CD8-positive, alpha-beta memory T cell (primary cell): ENCODE data around the gene CDH3. TPM values are rescaled to one million over a fixed set of nuclear protein-coding genes. Genes with fewer than 3 reads are reported as not detected.
"Not testable (repeated sequence)": the region's sequence is repeated elsewhere in the genome, so short reads cannot be mapped to it uniquely, and the experiment has no call there.

Source experiments
- CTCF ChIA-PET: fragments of 350-600 bp; sonication (Branson Sonifier 250); formaldehyde crosslinking; loops from one replicate; lab custom pipeline; 2021; ENCODE audit warnings: antibody characterized with exemption; lab: Charles Lee
- POLR2A ChIA-PET: fragments of 350-600 bp; sonication (Branson Sonifier 250); formaldehyde crosslinking; loops from one replicate; lab custom pipeline; 2021; ENCODE audit warnings: antibody characterized with exemption; lab: Charles Lee
- DNase-seq, 5 donors: peaks; one replicate each; pipeline versions ENCODE4 v3.0.0 to v3.0.0-alpha.2; 2020 to 2022; ENCODE audit warnings: mixed read lengths in 1 of 5
- H3K27ac ChIP-seq: one replicate; pipeline ENCODE4 v1.7.0; 2013; ENCODE audit warnings: low read depth, mild to moderate bottlenecking, low read length, moderate library complexity
- H3K27me3 ChIP-seq: 2 replicates; pipeline ENCODE4 v1.7.0; 2013; ENCODE audit warnings: low read length, mild to moderate bottlenecking; ENCODE audit not compliant: insufficient read depth, poor library complexity, severe bottlenecking
- H3K36me3 ChIP-seq: 2 replicates; pipeline ENCODE4 v1.7.0; 2013; ENCODE audit warnings: mild to moderate bottlenecking, low read length, moderate library complexity; ENCODE audit not compliant: insufficient read depth
- H3K4me1 ChIP-seq: 2 replicates; pipeline ENCODE4 v1.7.0; 2013; ENCODE audit warnings: mild to moderate bottlenecking, low read length, moderate library complexity; ENCODE audit not compliant: insufficient read depth
- H3K4me3 ChIP-seq: 2 replicates; pipeline ENCODE4 v1.7.0; 2013; ENCODE audit warnings: mild to moderate bottlenecking, low read length
- H3K9me3 ChIP-seq: 2 replicates; pipeline ENCODE4 v1.7.0; 2013; ENCODE audit warnings: mild to moderate bottlenecking, low read length
- H3K27ac Mint-ChIP-seq, 8 donors: one replicate each; pipeline ENCODE4 v1.8.0; 2020 to 2021; ENCODE audit warnings: mixed read lengths in 8 of 8, mild to moderate bottlenecking in 6 of 8, inconsistent platforms in 3 of 8, moderate library complexity in 3 of 8
- H3K27me3 Mint-ChIP-seq, 2 donors: one replicate each; pipeline ENCODE4 v1.8.0; 2020 to 2021; ENCODE audit warnings: mixed read lengths in 2 of 2, mild to moderate bottlenecking in 1 of 2, moderate library complexity in 1 of 2
- H3K36me3 Mint-ChIP-seq, 3 donors: one replicate each; pipeline ENCODE4 v1.8.0; 2020 to 2021; ENCODE audit warnings: mixed read lengths in 3 of 3, inconsistent platforms in 1 of 3, mild to moderate bottlenecking in 1 of 3
- H3K4me1 Mint-ChIP-seq, 3 donors: one replicate each; pipeline ENCODE4 v1.8.0; 2020 to 2021; ENCODE audit warnings: mixed read lengths in 3 of 3, inconsistent platforms in 1 of 3, mild to moderate bottlenecking in 1 of 3
- H3K4me3 Mint-ChIP-seq, 7 donors: one replicate each; pipeline ENCODE4 v1.8.0; 2020 to 2021; ENCODE audit warnings: mixed read lengths in 7 of 7, mild to moderate bottlenecking in 6 of 7, moderate library complexity in 4 of 7, inconsistent platforms in 2 of 7
- H3K9me3 Mint-ChIP-seq, 5 donors: one replicate each; pipeline ENCODE4 v1.8.0; 2020 to 2022; ENCODE audit warnings: mixed read lengths in 5 of 5, mild to moderate bottlenecking in 3 of 5, moderate library complexity in 2 of 5, inconsistent platforms in 1 of 5
- polyA plus RNA-seq: library from polyadenylated mRNA; unstranded; fragments of 300-500 nt; fragmentation: Illumina TruSeq; gene quantifications from one replicate; pipeline ENCODE4 v1.2.3, GENCODE V29; 2021
- total RNA-seq, 2 experiments: library from RNA; stranded (reverse); gene quantifications; one replicate each; pipeline ENCODE4 v1.2.3, GENCODE V29; 2021

Gene CDH3
- total and polyA plus RNA-seq, 3 experiments from 2014 or later: 0.14 TPM; not detected in 2

DNA sequence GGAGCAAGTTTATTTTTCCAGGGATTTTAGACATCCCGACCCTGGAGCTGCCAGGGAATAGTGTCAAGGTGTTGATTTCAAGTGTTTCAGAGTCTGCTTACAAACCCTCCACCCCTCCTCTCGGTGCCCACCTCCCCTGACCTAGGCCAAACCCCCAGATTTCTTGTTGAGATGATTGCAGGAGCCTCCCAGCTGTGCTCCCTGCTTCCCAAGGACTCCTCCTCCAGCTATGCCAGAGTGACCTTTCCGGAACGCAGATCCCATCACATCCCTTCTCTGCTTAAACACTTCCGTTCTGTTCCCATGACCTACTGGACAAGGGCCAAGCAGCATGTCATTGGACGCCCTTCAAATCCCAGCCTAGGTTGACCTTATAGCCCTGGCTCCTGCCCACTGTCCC is 68.3 kb downstream of the CDH3 start:
- Mint-ChIP-seq H3K9me3 (no peaks in the 10 kb centered on the region), H3K36me3 (no peaks in the 10 kb centered on the region), H3K27ac (no peak overlapping the region), H3K27me3 (peaks cover 13 to 23% of the 10 kb centered on the region in 2 donors), H3K4me3 (no peak overlapping the region), H3K4me1 (peaks cover 0 to 4% (median 2%) of the 10 kb centered on the region in 3 donors)
- no peak overlapping the region for H3K27ac ChIP-seq
- ChIA-PET CTCF (no interaction called here), POLR2A (no interaction called here)
- H3K4me3 ChIP-seq: no peak overlapping the region
- H3K36me3 ChIP-seq: no peaks in the 10 kb centered on the region
- no peaks in the 10 kb centered on the region for H3K4me1 ChIP-seq
- no peaks in the 10 kb centered on the region for H3K9me3 ChIP-seq
- no peak for DNase-seq
- no peaks in the 10 kb centered on the region for H3K27me3 ChIP-seq

GRCh38 chr16:68715471-68715870 is 70.4 kb downstream of the CDH3 start:
- Histone ChIP-seq H3K27me3 (no peaks in the 10 kb centered on the region), H3K4me3 (no peak overlapping the region), H3K36me3 (no peaks in the 10 kb centered on the region), H3K27ac (no peak overlapping the region), H3K9me3 (no peaks in the 10 kb centered on the region), H3K4me1 (no peaks in the 10 kb centered on the region)
- ChIA-PET CTCF (no interaction called here), POLR2A (no interaction called here)
- Mint-ChIP-seq H3K27ac (no peak overlapping the region), H3K4me3 (no peak overlapping the region), H3K4me1 (peaks cover 0 to 9% (median 2%) of the 10 kb centered on the region in 3 donors), H3K27me3 (peaks cover 5 to 14% of the 10 kb centered on the region in 2 donors), H3K36me3 (no peaks in the 10 kb centered on the region), H3K9me3 (no peaks in the 10 kb centered on the region)
- DNase-seq: no peak

GRCh38 chr16:68716516-68716915 is 71.4 kb downstream of the CDH3 start:
- CTCF ChIA-PET: not testable (repeated sequence)

DNA sequence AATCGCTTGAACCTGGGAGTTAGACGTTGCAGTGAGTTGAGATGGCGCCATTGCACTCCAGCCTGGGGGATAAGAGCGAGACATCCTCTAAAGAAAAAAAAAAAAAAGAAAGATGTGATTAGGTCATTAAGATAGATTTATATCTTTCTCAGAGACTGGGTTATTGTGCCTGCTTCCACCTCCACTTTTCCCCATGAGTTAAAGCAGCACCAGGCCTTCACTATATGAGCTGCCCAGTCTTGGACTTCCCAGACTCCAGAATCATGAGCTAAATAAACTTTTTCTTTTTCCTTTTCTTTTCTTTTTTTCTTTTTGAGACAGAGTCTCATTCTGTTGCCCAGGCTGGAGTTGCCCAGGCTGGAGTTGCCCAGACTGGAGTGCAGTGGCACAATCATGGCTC is 72.6 kb downstream of the CDH3 start:
- no peaks in the 10 kb centered on the region for H3K9me3 Mint-ChIP-seq
- no peaks in the 10 kb centered on the region for H3K36me3 ChIP-seq
- H3K4me1 ChIP-seq: no peaks in the 10 kb centered on the region
- no peak overlapping the region for H3K27ac ChIP-seq
- ChIA-PET CTCF (no interaction called here), POLR2A (interaction anchor here (0.6 kb wide), 1 partner anchor 245 kb away, joined by 5 read pairs; no protein-coding TSS in a partner anchor)
- no peak overlapping the region for H3K4me3 ChIP-seq
- H3K4me1 Mint-ChIP-seq: peaks cover 0 to 5% (median 0%) of the 10 kb centered on the region in 3 donors
- H3K9me3 ChIP-seq: no peaks in the 10 kb centered on the region
- H3K36me3 Mint-ChIP-seq: no peaks in the 10 kb centered on the region
- peaks cover 4 to 9% of the 10 kb centered on the region in 2 donors for H3K27me3 Mint-ChIP-seq
- no peak overlapping the region for H3K27ac Mint-ChIP-seq
- H3K4me3 Mint-ChIP-seq: no peak overlapping the region
- no peaks in the 10 kb centered on the region for H3K27me3 ChIP-seq
- DNase-seq: no peak

More at GRCh38 chr16:68716516-68716915, 71.4 kb downstream of the CDH3 start:
- H3K4me1 ChIP-seq, POLR2A ChIA-PET, H3K4me1 Mint-ChIP-seq, H3K27me3 ChIP-seq, DNase-seq, H3K36me3 ChIP-seq, H3K4me3 ChIP-seq, H3K27ac ChIP-seq, H3K27ac Mint-ChIP-seq, H3K4me3 Mint-ChIP-seq, H3K27me3 Mint-ChIP-seq, H3K36me3 Mint-ChIP-seq, H3K9me3 ChIP-seq, H3K9me3 Mint-ChIP-seq: not testable (repeated sequence)

- H3K27ac ChIP-seq: no peak overlapping the region
- Mint-ChIP-seq H3K27ac (no peak overlapping the region), H3K27me3 (peaks cover 1% of the 10 kb centered on the region in 2 donors), H3K36me3 (no peaks in the 10 kb centered on the region), H3K4me3 (no peak overlapping the region), H3K9me3 (no peaks in the 10 kb centered on the region), H3K4me1 (peaks cover 0 to 5% (median 0%) of the 10 kb centered on the region in 3 donors)
- no peaks in the 10 kb centered on the region for H3K4me1 ChIP-seq
- no peak for DNase-seq
- POLR2A ChIA-PET: interaction anchor here (0.6 kb wide), 1 partner anchor 244 kb away, joined by 5 read pairs; no protein-coding TSS in a partner anchor
- H3K4me3 ChIP-seq: no peak overlapping the region
- H3K9me3 ChIP-seq: no peaks in the 10 kb centered on the region
- no peaks in the 10 kb centered on the region for H3K36me3 ChIP-seq
- no peaks in the 10 kb centered on the region for H3K27me3 ChIP-seq
- CTCF ChIA-PET: no interaction called here
These were observed 73.5 kb downstream of the CDH3 start for GRCh38 chr16:68718590-68718989.

DNA sequence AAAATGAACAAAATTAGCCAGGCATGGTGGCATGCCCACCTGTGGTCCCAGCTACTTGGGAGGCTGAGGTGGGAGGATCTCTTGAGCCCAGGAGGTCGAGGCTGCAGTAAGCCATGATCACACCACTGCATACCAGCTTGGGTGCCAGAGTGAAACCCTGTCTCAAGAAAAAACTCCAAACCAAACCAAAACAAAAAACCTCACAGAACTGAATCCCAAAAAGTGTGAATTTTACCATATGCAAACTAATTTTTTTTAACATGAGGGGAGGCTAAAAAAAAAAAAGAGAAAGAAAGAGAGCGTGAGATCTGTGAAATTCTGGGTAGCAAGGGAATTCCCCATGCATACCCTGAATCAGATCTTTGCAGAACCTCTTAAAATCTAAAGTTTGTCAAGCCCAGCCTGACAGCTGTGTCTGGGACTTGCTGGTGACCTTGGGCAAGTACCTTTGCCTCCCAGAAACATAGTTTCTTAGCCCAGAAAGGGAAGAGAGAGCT is 74.9 kb downstream of the CDH3 start:
- H3K27me3 ChIP-seq: no peaks in the 10 kb centered on the region
- no peaks in the 10 kb centered on the region for H3K9me3 ChIP-seq
- H3K36me3 ChIP-seq: no peaks in the 10 kb centered on the region
- no peak overlapping the region for H3K27ac Mint-ChIP-seq
- peaks cover 0 to 5% (median 0%) of the 10 kb centered on the region in 3 donors for H3K4me1 Mint-ChIP-seq
- peaks cover 0 to 1% of the 10 kb centered on the region in 2 donors for H3K27me3 Mint-ChIP-seq
- H3K9me3 Mint-ChIP-seq: no peaks in the 10 kb centered on the region
- H3K4me1 ChIP-seq: no peaks in the 10 kb centered on the region
- POLR2A ChIA-PET: no interaction called here
- H3K4me3 Mint-ChIP-seq: no peak overlapping the region
- no peak overlapping the region for H3K4me3 ChIP-seq
- no peak for DNase-seq
- CTCF ChIA-PET: no interaction called here
- no peak overlapping the region for H3K27ac ChIP-seq
- H3K36me3 Mint-ChIP-seq: no peaks in the 10 kb centered on the region

- H3K36me3 ChIP-seq: no peaks in the 10 kb centered on the region
- Mint-ChIP-seq H3K27me3 (peaks cover 0 to 6% of the 10 kb centered on the region in 2 donors), H3K4me1 (peaks cover 0 to 5% (median 0%) of the 10 kb centered on the region in 3 donors), H3K27ac (no peak overlapping the region), H3K36me3 (no peaks in the 10 kb centered on the region), H3K4me3 (no peak overlapping the region), H3K9me3 (no peaks in the 10 kb centered on the region)
- DNase-seq: no peak
- ChIA-PET POLR2A (no interaction called here), CTCF (no interaction called here)
- H3K4me3 ChIP-seq: no peak overlapping the region
- no peak overlapping the region for H3K27ac ChIP-seq
- no peaks in the 10 kb centered on the region for H3K27me3 ChIP-seq
- H3K9me3 ChIP-seq: no peaks in the 10 kb centered on the region
- no peaks in the 10 kb centered on the region for H3K4me1 ChIP-seq
These were observed 77.3 kb downstream of the CDH3 start for GRCh38 chr16:68722119-68723024.

DNA sequence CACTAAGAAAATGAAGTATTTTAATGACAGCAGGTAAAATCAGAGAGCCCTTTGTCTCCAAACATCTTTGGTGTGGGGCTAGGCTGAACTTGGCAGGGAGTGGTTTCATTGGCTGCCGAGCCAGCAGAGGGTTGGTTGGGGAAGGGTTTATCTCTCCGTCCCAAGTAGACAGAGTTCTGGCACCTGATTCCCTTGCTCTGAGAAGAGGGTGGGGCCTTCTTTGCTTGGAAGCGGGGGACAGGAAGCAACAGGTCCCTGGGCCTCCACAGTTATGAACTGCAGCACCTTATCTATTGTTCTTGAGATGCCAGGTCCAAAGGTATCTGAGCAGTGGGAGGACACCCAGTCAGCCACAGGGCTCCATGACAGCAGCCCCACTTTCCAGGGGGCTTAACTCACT is 79.7 kb downstream of the CDH3 start:
- H3K9me3 ChIP-seq: no peaks in the 10 kb centered on the region
- peaks cover 0 to 5% (median 0%) of the 10 kb centered on the region in 3 donors for H3K4me1 Mint-ChIP-seq

More for the DNA sequence above, 79.7 kb downstream of the CDH3 start:
- no peaks in the 10 kb centered on the region for H3K36me3 ChIP-seq
- no peak for DNase-seq
- ChIA-PET POLR2A (no interaction called here), CTCF (no interaction called here)
- no peaks in the 10 kb centered on the region for H3K27me3 ChIP-seq
- no peaks in the 10 kb centered on the region for H3K9me3 Mint-ChIP-seq
- H3K4me1 ChIP-seq: no peaks in the 10 kb centered on the region
- no peak overlapping the region for H3K4me3 ChIP-seq
- no peak overlapping the region for H3K27ac ChIP-seq
- no peaks in the 10 kb centered on the region for H3K36me3 Mint-ChIP-seq
- H3K27ac Mint-ChIP-seq: no peak overlapping the region
- peaks cover 3 to 6% of the 10 kb centered on the region in 2 donors for H3K27me3 Mint-ChIP-seq
- no peak overlapping the region for H3K4me3 Mint-ChIP-seq
